Non-pigmented ciliary epithelial cell (primary cell): ENCODE data around the gene COL13A1.
A peak's percentile ranks its signal among the peaks of the same experiment; 100 is the strongest.

ENCODE experiments used
- DNase-seq: peaks from one replicate; pipeline ENCODE4 v3.0.0-alpha.2; 2010; ENCODE audit warnings: low read depth

The COL13A1 gene

DNA sequence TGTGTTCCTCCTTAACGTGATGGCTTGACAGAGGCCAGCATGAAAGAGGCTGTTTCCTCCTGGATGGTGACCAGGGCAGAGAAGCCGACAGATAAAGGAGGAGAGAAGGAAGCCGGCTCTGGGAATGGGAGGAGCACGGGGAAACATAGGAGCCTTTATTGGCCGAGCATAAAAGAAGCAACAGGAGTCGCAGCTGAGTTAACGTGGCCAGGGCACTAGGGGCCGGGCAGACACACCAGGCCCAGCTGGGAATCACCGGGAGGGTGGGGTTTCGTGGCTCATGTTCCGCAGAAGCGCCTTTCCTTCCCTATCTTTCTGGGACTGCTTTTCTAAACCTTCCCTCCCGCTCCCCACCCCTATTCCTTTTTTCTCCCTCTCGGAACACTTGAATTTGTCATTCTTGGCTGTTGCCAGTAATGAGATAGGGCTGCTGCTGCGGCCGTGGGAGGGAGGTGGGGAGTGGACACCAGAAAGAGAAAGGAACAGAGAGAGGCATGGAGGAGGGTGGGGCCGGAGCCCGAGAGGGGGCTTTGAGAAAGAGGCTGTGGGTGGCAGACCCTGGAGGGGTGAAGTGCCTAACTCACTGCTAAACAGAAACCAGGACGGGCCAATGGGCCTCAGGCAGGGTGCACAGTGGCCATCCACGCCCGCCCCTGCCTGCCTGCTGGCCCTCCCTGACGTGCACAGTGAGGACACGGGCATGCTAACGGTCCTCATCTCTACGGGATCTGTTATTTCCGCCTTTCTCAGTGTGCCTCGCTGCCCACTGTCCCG, 65.2 kb downstream of the COL13A1 start:
- DNase-seq, result peak; percentile 55

DNA sequence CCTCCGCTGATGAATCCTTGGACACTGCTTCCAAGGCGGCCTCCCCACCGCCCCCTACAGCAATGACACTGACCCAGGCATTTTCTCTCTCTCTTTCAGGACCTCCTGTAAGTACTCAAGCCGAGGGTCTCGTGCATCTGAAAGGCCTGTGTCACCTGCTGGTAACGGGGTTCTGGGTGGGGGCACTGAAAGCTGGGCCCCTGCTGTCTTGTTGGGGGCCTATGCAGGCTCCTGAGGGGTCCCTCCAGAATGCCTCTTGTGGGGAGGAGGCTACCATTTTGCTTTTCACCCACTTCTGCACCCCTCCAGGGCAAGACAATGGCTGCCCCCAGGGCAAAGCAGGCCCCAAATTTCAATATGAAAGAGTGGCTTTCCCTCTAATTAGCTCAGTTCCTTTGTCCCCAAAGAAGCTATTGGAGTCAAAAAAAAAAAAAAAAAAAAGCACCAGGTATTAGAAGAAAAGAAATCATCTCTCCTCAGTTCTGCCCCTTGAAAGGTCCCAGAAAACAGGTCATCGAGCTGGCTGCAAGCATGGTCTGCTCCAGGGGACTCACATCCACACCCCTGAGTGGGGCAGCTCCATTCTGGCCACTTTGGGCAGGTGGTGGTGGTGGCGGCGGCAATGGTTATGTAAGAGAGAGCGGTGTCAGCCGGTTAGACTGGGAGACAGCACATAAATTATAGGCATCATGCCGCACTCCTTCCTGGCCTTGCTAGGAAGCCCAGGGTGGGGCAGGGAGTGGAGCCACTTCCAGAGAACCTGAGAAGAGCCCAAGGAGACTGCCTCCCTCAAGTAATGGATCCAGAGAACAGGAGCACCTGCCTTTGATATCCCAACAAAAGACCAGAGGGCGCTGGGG, 66.2 kb downstream of the COL13A1 start:
- no peak for DNase-seq

DNA sequence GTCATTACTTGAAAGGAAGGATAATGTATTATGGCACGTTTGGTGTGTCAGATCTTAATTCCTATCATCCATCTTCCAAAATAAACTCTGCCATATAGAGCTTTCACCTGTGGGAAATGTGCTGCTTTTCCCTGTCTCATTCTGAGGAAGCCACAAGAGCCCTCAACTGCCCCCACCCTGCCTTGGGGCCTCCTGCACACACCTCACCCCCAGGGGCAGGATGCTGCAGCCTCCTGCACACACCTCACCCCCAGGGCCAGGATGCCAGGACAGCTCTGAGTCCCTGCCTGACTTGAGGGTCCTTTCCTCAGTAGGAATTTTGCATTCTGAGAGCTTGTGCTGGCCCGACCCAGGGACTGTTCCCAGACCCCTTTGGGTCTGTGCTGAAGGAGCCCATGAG, 67.1 kb downstream of the COL13A1 start:
- no peak for DNase-seq

DNA sequence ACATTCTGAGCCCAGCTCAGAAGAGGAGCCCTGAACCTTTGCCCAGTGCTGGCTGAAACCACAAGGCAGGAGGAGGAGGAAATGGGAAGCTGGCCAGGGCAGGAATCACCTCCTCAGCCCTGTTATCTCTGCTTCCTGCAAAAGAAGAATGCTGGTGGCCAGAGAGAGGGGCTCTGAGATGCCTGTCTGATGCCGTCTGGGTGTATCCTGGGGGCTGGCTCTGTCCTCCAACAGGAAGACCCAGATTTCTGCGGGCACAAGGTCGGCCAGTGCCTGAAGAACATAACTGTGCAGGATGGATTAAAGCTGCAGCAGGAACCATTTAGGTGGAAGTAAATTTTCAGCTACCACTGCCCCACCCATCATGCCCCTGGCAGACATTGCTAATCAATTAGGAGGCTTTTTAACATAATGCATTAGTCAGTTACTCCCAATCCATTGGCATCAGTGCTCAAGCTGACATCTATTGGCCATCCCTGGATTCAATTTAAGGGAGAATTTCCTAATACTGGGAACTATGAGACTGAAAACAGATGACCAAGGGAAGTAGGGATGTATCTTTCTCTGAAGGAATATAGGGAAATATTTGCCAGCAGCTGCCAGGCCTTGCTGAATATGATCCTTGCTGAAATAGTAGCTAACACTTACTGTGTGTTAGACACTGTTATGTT, 67.7 kb downstream of the COL13A1 start:
- DNase-seq, result no peak

DNA sequence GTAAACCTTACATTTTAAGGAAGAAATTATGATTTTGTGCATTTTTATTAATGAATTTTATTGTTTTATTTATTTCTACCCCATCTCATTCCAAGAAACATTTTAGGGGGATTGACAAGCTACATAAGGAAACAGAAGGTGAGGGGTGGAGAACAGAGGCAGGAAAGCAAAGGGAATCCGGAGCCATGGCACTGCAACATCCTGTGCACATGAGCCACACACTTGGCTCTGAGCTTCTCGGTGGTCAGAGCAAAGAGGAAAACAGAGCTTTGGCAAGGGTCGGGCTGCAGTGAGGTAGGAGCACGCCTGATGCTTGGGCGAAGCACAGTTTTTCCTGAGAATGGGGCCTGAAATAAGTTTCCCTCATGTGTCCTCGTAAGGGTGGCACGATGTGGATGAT, 68.9 kb downstream of the COL13A1 start:
- no peak for DNase-seq

DNA sequence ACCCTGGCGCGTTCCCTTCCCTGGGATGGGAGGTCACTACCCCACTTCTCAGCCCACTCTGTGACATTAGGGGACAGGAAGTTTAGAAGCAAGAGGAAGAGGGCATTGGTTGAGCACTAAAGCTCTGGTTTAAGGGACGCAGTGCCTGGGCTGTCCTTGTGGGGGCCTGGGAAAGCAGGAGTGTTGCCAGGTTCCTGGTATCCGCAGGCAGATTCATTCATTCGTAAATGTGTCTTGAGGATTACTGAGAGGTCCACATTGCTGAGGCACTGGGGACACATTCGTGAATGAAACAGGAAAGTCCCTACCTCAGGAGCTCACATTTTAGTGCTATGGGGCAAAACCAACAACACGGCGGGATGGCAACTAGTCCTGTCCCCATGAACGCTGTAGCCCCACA, 69.4 kb downstream of the COL13A1 start:
- DNase-seq, result no peak

DNA sequence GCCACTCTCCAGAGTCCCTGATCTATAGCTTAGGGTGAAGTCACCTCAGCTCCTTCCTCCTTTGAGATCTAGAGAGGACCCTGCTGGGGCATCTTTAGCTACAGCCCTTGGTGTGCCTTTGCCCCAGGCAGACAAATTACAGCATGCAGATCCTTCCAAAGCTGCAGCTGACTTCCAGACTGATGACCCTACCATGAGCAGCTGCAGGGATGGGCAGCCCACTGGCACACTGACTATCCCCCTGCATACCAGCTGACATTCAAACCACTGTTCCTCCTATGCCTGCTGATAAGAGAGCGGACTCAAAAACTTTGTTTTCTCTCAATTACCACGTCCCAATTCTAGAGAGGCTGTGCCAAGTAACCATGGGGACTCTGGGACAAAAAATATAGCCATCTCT, 70.6 kb downstream of the COL13A1 start:
- no peak for DNase-seq

DNA sequence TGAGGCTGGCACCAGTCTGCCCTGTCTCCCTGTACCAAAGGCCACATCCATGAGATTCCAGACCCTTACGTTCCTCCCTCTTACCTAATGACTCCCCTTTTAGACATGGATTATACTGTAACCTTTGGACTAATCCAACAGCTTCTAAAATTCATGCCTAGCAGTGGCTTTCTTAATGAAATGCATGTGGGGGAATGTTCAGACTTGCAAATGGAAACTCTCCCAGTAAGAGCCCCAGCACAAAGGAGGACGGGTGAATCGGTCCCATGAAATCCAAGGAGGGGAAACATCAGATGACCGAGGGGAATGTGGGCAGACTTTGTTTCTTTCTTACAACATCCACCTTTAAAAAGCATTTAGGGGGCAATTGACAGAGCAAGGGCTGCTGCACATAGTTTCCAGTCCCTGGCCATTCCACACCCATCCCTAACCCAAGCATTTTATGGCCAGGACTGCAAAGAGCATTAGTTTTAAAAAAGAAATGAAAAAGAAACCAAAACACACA, 71.5 kb downstream of the COL13A1 start:
- no peak for DNase-seq

DNA sequence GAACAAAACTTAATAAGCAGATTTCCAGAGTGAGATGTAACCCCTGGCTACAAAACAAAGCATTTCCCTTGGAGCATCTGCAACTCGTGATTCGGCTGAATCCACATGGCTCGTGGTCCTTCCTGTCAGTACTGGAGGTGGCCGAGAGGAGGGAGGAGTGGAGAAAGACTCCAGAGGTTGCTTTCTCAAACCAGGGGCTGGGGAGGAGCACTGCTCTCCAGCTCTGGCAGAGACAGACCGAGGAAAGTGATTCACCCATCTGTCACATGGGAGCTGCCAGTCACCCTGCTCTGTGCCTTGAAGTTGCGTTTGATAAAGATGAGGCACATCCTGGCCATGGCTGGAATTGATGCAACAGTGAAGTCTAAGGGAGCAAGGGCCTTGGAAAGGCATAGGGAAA, 72.7 kb downstream of the COL13A1 start:
- DNase-seq, result no peak

DNA sequence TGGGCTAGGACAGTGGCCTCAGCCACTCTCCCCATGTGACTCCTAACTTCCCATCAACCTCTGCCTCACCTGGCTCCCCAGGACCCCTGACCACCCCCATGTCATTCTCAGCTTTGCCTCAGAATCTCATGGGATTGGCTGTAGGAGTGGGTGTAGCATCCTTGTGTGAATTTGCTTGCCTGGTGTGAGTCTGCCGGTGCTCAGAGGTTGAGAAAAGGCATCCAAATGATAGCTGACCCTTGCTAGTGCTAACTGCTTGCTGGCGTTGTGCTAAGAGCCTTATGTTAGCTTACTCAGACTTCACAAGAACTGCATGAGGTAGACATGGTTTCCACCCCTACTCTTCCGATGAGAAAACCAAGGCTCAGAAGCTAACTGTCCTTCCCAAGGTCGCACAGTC, 74.2 kb downstream of the COL13A1 start:
- no peak for DNase-seq

DNA sequence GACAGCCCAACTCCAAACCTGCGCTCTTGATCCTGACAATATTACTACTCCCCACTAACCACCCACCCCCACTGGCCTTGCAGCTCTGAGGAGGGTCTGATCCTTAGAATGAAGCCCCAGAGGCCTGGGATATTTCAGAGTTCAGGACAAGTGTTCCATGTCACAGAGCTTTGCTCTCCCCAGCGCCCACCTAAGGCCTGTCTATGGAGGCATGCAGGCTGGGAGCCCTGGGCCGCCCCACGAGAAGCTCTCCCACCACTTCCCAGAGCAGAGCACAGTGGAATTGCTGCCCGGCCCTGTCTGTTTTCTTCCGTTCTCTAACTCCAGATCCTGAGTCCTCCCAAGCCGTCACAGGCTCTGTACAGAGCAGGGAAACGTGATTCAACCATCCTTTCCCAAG, 74.6 kb downstream of the COL13A1 start:
- no peak for DNase-seq

DNA sequence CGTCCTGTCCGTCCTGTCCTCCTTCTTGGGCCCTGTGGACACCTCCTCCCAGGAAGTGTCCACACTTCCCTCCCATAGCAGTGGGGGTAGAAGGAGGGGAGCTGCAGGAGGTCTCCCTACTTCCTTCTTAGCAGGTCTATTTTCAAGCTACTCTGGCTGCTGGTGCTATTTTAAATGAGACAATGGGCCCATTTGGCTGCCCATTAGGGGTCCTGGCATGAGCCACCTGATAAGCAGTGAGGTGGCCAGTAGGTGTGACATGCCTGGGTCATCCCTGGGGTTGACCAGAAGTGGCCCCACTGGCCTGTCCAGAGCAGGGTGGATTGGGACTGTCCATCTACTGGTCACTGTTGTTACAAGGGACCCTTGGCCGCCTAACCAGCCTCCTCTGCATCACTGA, 75.2 kb downstream of the COL13A1 start:
- DNase-seq, result no peak

DNA sequence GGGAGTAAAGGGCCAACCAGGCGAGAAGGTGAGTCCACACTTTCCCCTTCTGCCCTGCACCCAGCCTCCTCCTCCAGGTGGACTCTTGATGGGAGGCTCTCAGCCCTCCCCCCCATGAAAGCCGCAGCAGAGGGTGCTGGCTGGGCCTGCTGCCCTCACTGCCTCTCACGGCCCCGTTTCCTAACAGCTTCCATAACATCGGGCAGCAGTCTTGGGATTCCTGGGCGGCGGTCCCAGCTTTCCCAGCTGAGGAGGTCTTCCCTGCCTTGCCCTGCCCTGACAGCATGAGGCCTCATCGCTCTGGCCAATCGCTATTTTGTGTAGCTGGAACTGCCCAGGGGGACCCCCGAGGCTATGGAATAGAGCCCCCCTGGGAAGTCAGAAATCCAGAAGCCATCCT, 76.3 kb downstream of the COL13A1 start:
- no peak for DNase-seq

DNA sequence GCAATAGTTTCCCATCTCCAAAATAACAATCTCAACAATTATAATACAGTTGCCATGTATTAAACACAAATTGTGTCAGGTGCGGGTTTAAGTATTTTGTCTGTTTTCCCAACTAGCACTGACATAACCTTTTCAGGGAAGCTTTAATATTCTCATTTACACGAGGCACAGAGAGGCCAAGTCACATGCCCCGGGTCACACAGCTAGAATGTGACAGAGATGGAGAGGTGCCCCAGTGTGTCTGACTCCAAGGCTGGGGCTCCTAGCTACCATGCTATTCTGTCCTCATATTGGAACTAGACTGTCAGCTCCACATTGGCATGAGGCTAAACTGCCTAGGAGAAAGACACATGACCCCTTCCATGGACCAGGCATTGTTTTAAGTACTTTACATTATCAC, 77.2 kb downstream of the COL13A1 start:
- no peak for DNase-seq

DNA sequence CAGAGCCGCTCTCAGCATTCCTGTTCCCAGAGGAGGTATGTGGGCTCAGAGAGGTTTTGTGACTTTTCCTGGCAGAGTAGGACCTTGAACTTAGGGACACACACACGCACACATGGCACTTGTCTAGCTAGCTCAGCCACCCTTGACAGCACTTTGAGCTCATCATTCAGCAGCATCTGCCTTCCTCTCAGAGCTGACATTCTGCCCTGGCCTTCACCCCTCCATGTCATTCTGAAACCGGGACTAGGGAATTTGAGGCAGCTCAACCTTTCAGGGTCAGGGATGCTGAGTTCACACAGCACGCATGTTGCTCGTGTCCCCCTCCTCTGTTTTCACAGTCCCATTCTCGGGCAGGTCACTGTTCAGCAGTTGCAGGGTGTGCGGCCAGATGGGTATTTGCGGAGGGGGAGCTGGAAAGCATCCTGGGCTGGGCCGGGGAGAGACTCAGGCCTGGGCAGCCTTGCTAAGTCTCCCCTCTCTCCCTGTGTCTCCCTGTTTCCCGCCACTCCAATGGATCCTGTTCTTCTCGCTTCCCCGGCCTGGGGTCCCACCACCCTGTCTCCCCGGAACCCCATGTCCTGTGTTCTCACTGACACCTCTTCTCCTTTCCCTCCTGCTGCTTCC, 78.0 kb downstream of the COL13A1 start:
- no peak for DNase-seq

DNA sequence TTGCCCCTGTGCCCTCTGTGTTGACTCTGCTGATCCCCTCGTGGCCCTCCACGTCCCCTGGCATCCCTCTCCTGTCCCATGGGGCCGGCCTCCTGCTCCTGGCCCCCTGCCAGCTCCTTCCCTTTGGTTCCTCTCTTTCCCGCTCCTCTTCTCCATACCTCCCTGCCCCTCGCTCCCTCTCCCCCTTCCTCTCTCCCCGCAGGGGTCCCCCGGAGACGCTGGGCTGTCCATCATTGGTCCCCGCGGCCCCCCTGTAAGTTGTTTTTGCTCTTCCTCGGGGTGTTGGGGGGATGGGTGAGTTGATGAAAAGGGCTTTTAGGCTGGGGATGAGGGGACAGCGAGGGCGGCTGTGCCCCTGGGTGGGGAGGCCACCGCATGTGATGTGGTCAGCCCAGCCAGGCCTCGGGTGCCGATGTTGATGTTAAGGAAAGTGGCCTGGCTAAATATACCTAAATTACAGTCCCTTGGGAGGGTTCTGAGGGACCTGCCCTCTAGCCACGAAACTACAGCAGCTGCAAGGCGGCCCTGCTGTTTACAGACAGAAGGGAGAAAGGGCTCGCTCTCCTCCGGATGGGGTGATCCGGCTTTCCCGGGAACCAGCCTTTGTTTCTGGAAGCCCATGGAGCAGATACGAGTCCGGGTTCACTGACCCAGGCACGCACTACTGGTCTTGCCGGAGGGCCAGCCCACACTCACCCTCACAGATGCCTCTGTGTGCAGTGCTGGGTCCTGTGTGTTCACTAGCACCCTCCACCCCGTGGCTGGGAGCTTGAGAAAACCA, 78.8 kb downstream of the COL13A1 start:
- no peak for DNase-seq

DNA sequence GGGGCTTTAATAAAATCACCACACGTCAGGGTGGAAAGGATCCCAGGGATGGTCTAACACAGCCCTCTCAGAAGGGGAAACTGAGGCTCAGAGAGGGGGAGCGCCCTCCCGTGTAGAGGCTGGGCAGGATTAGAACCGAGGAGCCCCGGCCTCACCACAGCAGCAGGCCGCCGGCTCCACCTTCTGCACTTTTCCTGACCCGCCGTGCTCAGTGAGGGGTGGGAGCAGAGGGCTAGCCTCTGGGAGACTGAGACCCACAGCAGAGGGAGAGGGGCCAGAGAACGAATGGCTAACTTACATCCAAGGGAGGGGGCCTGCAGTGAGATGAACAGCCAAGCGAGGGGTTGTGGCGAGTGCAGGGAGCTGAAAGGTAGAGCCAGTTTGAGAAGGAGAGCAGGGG, 79.5 kb downstream of the COL13A1 start:
- DNase-seq, result no peak

DNA sequence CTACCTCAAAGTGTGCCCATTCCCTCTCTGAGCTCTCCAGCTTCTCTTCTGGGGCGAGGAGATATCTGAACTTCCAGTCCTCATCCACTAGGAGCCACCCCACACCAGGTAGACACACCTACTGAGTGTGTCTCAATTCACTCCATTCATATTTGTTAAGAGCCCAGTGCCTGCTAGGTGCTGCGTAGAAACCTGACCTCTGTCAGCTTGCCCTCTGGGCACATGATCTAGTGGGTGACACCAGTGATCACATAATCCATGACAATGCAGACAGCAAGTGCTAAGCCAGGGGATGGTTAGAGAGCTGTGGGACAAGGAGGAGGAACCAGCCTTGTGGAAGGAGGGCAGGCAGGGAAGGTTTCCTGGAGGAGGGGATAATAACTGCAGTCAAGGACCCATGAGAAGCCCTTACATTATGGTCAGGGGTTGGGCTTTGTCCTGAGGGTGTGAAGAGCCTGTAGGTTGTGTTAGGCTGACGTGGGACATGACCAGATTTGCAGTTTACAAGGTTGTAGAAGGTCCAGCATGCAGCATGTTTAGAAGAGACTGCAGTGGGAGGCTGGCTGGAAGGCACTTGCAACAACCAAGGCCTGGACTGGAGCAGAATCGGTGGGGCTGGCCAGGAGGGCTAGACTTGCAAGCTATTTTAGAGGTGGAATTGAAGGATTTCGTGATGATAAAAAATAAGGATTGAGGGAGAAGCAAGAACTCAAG, 81.8 kb downstream of the COL13A1 start:
- no peak for DNase-seq

DNA sequence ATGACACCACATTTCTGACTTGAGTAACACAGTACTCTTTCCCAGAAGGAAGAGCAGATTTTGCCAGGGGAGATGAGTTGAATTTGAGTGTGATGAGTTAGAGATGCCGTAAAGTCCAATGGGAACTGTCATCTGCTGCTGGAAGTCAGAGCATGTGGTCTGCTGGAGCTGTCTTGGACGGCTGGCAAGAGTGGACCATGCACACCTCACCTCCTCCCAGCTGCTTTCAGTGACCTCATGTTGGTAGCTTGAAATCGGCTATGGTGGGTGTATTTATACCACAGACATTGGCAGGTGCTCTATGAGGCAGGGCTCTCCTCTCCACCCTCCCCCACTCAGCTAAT, 82.3 kb downstream of the COL13A1 start:
- no peak for DNase-seq

DNA sequence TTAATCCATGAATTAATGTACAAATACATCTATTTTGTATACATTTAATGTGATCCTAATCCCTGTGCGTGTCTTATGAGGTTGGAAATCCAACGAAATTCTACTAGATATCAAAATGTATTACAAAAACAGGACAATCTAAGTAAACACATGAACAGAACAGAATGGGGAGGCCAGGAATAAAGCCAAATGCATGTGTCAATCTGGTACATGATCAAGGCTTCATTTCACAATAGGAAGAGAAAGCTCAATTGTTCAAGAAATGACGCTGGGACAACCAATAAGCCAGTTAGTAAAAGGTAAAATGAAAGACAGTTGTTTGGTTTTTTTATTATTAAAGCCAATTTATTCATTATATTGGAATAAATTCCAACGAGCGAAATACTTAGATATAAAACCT, 83.0 kb downstream of the COL13A1 start:
- DNase-seq, result no peak
